HEK293 (cell line): ENCODE measurements around the gene LSM10.

Experiments
- BCL11A ChIP-seq: fragments of 450-650 bp; formaldehyde crosslinking; IDR thresholded peaks from 2 replicates; pipeline ENCODE4 v1.5.1; 2016; ENCODE audit warnings: low read depth, missing biosample characterization, missing genetic modification characterization
- HOXA7 ChIP-seq: sonication (generic); formaldehyde crosslinking; IDR thresholded peaks from 2 replicates; pipeline ENCODE4 v1.8.1; 2022; ENCODE audit warnings: missing genetic modification reagents, borderline replicate concordance
- IKZF3 ChIP-seq: fragments of 450-650 bp; IDR thresholded peaks from 2 replicates; pipeline ENCODE4 v1.5.0; 2018; ENCODE audit warnings: missing biosample characterization, mild to moderate bottlenecking, missing genetic modification characterization, moderate library complexity
- KLF1 ChIP-seq: fragments of 450-650 bp; formaldehyde crosslinking; IDR thresholded peaks from 2 replicates; pipeline ENCODE4 v1.5.1; 2016; ENCODE audit warnings: missing biosample characterization, missing genetic modification characterization
- KLF8 ChIP-seq: fragments of 450-650 bp; formaldehyde crosslinking; IDR thresholded peaks from 2 replicates; pipeline ENCODE4 v1.5.1; 2016; ENCODE audit warnings: missing biosample characterization, missing genetic modification characterization
- OSR2 ChIP-seq: fragments of 450-650 bp; formaldehyde crosslinking; IDR thresholded peaks from 2 replicates; pipeline ENCODE4 v1.5.1; 2016; ENCODE audit warnings: missing biosample characterization, missing genetic modification characterization
- OVOL3 ChIP-seq: fragments of 450-650 bp; formaldehyde crosslinking; IDR thresholded peaks from 2 replicates; pipeline ENCODE4 v1.5.1; 2016; ENCODE audit warnings: missing biosample characterization, missing genetic modification characterization
- SCRT1 ChIP-seq: fragments of 450-650 bp; formaldehyde crosslinking; IDR thresholded peaks from 2 replicates; pipeline ENCODE4 v1.5.1; 2016; ENCODE audit warnings: missing biosample characterization, missing genetic modification characterization, borderline replicate concordance
- SP7 ChIP-seq: fragments of 450-650 bp; formaldehyde crosslinking; IDR thresholded peaks from 2 replicates; pipeline ENCODE4 v1.5.1; 2016; ENCODE audit warnings: missing biosample characterization, missing genetic modification characterization
- TCF7L2 ChIP-seq: IDR thresholded peaks from 2 replicates; pipeline ENCODE4 v1.6.1; 2011; ENCODE audit warnings: low read depth, mild to moderate bottlenecking, inconsistent platforms, low read length, moderate library complexity, borderline replicate concordance
- YY1 ChIP-seq: fragments of 450-650 bp; formaldehyde crosslinking; IDR thresholded peaks from 2 replicates; pipeline ENCODE4 v1.5.1; 2018; ENCODE audit warnings: missing biosample characterization, missing genetic modification characterization
- ZNF10 ChIP-seq: fragments of 450-650 bp; formaldehyde crosslinking; IDR thresholded peaks from 2 replicates; pipeline ENCODE4 v1.5.1; 2017; ENCODE audit warnings: missing biosample characterization, missing genetic modification characterization
- ZNF426 ChIP-seq: fragments of 450-650 bp; formaldehyde crosslinking; IDR thresholded peaks from 2 replicates; pipeline ENCODE4 v1.5.1; 2017; ENCODE audit warnings: missing biosample characterization, missing genetic modification characterization, mild to moderate bottlenecking, inconsistent platforms, moderate library complexity
- ZNF529 ChIP-seq: fragments of 450-650 bp; formaldehyde crosslinking; IDR thresholded peaks from 2 replicates; pipeline ENCODE4 v1.5.1; 2017; ENCODE audit warnings: missing genetic modification characterization, missing biosample characterization; ENCODE audit not compliant: insufficient replicate concordance
- ZNF548 ChIP-seq: fragments of 450-650 bp; formaldehyde crosslinking; IDR thresholded peaks from 2 replicates; pipeline ENCODE4 v1.5.1; 2016; ENCODE audit warnings: missing biosample characterization, missing genetic modification characterization
- ZNF621 ChIP-seq: fragments of 450-650 bp; formaldehyde crosslinking; IDR thresholded peaks from 2 replicates; pipeline ENCODE4 v1.5.1; 2017; ENCODE audit warnings: missing biosample characterization, missing genetic modification characterization
- ZSCAN16 ChIP-seq: fragments of 450-650 bp; formaldehyde crosslinking; IDR thresholded peaks from 2 replicates; pipeline ENCODE4 v1.5.1; 2016; ENCODE audit warnings: missing biosample characterization, missing genetic modification characterization
- ZXDB ChIP-seq: fragments of 450-650 bp; formaldehyde crosslinking; IDR thresholded peaks from 2 replicates; pipeline ENCODE4 v1.5.1; 2016; ENCODE audit warnings: missing biosample characterization, missing genetic modification characterization
- TF ChIP-seq, protein P1 (sequence below): fragments of 450-650 bp; formaldehyde crosslinking; IDR thresholded peaks from 2 replicates; pipeline ENCODE4 v1.5.1; 2016; ENCODE audit warnings: missing biosample characterization, missing genetic modification characterization
- TF ChIP-seq, protein P2 (sequence below): fragments of 450-650 bp; formaldehyde crosslinking; IDR thresholded peaks from 2 replicates; pipeline ENCODE4 v1.5.1; 2016; ENCODE audit warnings: missing biosample characterization, missing genetic modification characterization
- TF ChIP-seq, protein P3 (sequence below): fragments of 450-650 bp; formaldehyde crosslinking; IDR thresholded peaks from 2 replicates; pipeline ENCODE4 v1.5.1; 2016; ENCODE audit warnings: missing biosample characterization, missing genetic modification characterization
- TF ChIP-seq, protein P4 (sequence below): fragments of 450-650 bp; formaldehyde crosslinking; IDR thresholded peaks from 2 replicates; pipeline ENCODE4 v1.5.1; 2017; ENCODE audit warnings: missing biosample characterization, missing genetic modification characterization
- TF ChIP-seq, protein P5 (sequence below): fragments of 450-650 bp; IDR thresholded peaks from 2 replicates; pipeline ENCODE4 v1.5.1; 2018; ENCODE audit warnings: missing biosample characterization, missing genetic modification characterization
- TF ChIP-seq, protein P6 (sequence below): fragments of 450-650 bp; formaldehyde crosslinking; IDR thresholded peaks from 2 replicates; pipeline ENCODE4 v1.5.1; 2016; ENCODE audit warnings: missing biosample characterization, missing genetic modification characterization
- TF ChIP-seq, protein P7 (sequence below): fragments of 450-650 bp; formaldehyde crosslinking; IDR thresholded peaks from 2 replicates; pipeline ENCODE4 v1.5.1; 2016; ENCODE audit warnings: missing biosample characterization, missing genetic modification characterization

The LSM10 gene

DNA sequence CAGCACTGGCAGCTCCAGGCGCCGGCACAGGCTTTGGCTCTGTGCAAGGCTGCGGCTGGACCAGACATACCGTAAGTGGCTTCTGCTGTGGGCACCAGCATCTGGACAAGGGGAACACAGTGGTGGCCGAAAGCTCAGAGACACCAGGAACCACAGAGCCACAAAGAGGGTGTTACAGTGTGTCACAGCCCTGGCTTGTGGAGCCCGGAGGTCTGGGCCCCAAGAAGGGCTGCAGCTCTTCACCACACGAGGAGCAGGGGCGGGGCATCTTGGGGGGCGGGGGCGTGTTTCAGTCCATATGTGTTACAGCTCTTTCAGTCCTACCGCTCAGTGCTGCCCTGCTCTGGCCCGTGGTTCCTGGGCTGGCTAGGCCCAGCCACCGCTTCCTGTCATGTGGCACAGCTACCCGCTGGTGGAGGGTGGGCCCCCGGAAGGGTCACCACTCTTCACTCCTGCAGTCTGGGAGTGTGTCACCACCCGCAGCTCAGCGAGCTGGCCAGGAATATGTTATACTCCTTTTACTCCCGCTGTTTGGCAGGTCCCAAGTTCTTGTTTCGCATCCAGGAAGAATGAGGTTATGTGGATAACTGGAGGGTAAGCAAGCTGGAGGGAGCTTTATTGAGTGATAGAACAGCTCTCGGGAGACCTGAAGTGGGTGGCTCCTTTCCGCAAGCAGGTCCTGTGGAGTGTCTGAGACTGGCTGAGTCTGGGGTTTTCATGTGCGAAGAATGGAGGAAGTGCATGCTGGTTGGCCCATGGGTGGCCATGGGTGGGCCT, 3.3 kb upstream of the LSM10 start (continued):
- TF ChIP-seq SCRT1 (tag by site-specific recombination) (no peak), IKZF3 (0 out of 2 replicates have a peak, but pooled peaks have one; percentile 34), KLF8 (tag by site-specific recombination) (no peak), HOXA7 (CRISPR knock-in tag) (no peak), SP7 (tag by site-specific recombination) (peak; percentile 77), OSR2 (no peak), TCF7L2 (no peak), ZNF548 (no peak), ZSCAN16 (tag by site-specific recombination) (no peak), KLF1 (tag by site-specific recombination) (peak; percentile 61), ZNF529 (tag by site-specific recombination) (no peak), YY1 (no peak), ZXDB (tag by site-specific recombination) (no peak), OVOL3 (no peak), ZNF621 (tag by site-specific recombination) (no peak), BCL11A (tag by site-specific recombination) (no peak; the same call in 1 of the 2 replicates), ZNF10 (tag by site-specific recombination) (no peak), ZNF426 (tag by site-specific recombination) (no peak)
- TF ChIP-seq, protein P1, sequence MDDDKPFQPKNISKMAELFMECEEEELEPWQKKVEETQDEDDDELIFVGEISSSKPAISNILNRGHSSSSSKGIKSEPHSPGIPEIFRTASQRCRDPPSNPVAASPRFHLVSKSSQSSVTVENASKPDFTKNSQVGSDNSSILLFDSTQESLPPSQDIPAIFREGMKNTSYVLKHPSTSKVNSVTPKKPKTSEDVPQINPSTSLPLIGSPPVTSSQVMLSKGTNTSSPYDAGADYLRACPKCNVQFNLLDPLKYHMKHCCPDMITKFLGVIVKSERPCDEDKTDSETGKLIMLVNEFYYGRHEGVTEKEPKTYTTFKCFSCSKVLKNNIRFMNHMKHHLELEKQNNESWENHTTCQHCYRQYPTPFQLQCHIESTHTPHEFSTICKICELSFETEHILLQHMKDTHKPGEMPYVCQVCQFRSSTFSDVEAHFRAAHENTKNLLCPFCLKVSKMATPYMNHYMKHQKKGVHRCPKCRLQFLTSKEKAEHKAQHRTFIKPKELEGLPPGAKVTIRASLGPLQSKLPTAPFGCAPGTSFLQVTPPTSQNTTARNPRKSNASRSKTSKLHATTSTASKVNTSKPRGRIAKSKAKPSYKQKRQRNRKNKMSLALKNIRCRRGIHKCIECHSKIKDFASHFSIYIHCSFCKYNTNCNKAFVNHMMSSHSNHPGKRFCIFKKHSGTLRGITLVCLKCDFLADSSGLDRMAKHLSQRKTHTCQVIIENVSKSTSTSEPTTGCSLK: no peak
- TF ChIP-seq, protein P2, sequence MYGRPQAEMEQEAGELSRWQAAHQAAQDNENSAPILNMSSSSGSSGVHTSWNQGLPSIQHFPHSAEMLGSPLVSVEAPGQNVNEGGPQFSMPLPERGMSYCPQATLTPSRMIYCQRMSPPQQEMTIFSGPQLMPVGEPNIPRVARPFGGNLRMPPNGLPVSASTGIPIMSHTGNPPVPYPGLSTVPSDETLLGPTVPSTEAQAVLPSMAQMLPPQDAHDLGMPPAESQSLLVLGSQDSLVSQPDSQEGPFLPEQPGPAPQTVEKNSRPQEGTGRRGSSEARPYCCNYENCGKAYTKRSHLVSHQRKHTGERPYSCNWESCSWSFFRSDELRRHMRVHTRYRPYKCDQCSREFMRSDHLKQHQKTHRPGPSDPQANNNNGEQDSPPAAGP: peak; percentile 80
- TF ChIP-seq, protein P3, sequence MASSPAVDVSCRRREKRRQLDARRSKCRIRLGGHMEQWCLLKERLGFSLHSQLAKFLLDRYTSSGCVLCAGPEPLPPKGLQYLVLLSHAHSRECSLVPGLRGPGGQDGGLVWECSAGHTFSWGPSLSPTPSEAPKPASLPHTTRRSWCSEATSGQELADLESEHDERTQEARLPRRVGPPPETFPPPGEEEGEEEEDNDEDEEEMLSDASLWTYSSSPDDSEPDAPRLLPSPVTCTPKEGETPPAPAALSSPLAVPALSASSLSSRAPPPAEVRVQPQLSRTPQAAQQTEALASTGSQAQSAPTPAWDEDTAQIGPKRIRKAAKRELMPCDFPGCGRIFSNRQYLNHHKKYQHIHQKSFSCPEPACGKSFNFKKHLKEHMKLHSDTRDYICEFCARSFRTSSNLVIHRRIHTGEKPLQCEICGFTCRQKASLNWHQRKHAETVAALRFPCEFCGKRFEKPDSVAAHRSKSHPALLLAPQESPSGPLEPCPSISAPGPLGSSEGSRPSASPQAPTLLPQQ (tag by site-specific recombination): peak; percentile 94
- TF ChIP-seq, protein P4, sequence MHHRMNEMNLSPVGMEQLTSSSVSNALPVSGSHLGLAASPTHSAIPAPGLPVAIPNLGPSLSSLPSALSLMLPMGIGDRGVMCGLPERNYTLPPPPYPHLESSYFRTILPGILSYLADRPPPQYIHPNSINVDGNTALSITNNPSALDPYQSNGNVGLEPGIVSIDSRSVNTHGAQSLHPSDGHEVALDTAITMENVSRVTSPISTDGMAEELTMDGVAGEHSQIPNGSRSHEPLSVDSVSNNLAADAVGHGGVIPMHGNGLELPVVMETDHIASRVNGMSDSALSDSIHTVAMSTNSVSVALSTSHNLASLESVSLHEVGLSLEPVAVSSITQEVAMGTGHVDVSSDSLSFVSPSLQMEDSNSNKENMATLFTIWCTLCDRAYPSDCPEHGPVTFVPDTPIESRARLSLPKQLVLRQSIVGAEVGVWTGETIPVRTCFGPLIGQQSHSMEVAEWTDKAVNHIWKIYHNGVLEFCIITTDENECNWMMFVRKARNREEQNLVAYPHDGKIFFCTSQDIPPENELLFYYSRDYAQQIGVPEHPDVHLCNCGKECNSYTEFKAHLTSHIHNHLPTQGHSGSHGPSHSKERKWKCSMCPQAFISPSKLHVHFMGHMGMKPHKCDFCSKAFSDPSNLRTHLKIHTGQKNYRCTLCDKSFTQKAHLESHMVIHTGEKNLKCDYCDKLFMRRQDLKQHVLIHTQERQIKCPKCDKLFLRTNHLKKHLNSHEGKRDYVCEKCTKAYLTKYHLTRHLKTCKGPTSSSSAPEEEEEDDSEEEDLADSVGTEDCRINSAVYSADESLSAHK (tag by site-specific recombination): no peak
- TF ChIP-seq, protein P5, sequence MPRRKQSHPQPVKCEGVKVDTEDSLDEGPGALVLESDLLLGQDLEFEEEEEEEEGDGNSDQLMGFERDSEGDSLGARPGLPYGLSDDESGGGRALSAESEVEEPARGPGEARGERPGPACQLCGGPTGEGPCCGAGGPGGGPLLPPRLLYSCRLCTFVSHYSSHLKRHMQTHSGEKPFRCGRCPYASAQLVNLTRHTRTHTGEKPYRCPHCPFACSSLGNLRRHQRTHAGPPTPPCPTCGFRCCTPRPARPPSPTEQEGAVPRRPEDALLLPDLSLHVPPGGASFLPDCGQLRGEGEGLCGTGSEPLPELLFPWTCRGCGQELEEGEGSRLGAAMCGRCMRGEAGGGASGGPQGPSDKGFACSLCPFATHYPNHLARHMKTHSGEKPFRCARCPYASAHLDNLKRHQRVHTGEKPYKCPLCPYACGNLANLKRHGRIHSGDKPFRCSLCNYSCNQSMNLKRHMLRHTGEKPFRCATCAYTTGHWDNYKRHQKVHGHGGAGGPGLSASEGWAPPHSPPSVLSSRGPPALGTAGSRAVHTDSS (tag by site-specific recombination): no peak
- TF ChIP-seq, protein P6, sequence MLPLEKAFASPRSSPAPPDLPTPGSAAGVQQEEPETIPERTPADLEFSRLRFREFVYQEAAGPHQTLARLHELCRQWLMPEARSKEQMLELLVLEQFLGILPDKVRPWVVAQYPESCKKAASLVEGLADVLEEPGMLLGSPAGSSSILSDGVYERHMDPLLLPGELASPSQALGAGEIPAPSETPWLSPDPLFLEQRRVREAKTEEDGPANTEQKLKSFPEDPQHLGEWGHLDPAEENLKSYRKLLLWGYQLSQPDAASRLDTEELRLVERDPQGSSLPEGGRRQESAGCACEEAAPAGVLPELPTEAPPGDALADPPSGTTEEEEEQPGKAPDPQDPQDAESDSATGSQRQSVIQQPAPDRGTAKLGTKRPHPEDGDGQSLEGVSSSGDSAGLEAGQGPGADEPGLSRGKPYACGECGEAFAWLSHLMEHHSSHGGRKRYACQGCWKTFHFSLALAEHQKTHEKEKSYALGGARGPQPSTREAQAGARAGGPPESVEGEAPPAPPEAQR: no peak
- TF ChIP-seq, protein P7, sequence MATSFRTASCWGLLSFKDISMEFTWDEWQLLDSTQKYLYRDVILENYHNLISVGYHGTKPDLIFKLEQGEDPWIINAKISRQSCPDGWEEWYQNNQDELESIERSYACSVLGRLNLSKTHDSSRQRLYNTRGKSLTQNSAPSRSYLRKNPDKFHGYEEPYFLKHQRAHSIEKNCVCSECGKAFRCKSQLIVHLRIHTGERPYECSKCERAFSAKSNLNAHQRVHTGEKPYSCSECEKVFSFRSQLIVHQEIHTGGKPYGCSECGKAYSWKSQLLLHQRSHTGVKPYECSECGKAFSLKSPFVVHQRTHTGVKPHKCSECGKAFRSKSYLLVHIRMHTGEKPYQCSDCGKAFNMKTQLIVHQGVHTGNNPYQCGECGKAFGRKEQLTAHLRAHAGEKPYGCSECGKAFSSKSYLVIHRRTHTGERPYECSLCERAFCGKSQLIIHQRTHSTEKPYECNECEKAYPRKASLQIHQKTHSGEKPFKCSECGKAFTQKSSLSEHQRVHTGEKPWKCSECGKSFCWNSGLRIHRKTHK (tag by site-specific recombination): no peak
